ENCODE results near the gene GTF2A1L. TPM values are rescaled to one million over a fixed set of nuclear protein-coding genes. Genes with fewer than 3 reads are reported as not detected.

Gene GTF2A1L, protein sequence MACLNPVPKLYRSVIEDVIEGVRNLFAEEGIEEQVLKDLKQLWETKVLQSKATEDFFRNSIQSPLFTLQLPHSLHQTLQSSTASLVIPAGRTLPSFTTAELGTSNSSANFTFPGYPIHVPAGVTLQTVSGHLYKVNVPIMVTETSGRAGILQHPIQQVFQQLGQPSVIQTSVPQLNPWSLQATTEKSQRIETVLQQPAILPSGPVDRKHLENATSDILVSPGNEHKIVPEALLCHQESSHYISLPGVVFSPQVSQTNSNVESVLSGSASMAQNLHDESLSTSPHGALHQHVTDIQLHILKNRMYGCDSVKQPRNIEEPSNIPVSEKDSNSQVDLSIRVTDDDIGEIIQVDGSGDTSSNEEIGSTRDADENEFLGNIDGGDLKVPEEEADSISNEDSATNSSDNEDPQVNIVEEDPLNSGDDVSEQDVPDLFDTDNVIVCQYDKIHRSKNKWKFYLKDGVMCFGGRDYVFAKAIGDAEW
- total RNA-seq: 0.66 TPM in 1 of 2 replicates, not detected in the other

DNA sequence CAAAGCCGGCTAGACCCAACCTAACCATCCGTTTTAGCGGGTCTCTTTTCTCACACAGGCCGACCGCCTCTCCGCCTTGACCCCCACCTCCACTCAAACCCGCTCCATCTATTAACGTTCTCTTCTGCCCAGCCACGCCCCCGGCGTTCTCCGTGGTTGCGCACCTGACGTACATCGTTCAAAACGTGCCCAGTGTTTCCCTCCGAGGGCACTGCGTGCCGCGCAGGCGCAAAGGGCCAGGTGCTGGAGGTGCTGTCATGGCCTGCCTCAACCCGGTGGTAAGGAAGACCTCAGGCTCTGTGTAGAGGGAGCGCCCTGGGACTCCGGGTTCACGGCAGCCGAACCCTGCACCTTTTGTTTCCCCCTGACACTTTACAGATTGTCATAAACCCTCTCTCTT, at the start of gene GTF2A1L:
TSS of gene GTF2A1L (plus strand) at position 239 of the 400 bp plus-strand sequence. CDS start at position 258, 19 bp downstream.

Other genes starting within 250 kb of the GTF2A1L start
- gene PPP1R21, start 177.1 kb upstream of the GTF2A1L start, total RNA-seq: 14.4 and 17.2 TPM in 2 replicates
- 3.6 and 11.3 TPM in 2 replicates for gene STON1, start 87.7 kb upstream of the GTF2A1L start, total RNA-seq
- gene LHCGR, start 137.9 kb downstream of the GTF2A1L start, total RNA-seq: not detected in 2 replicates

Data from endothelial cell of coronary artery (primary cell).